ENCODE data around the gene MYRIP. TPM values are rescaled to one million over a fixed set of nuclear protein-coding genes. Genes with fewer than 3 reads are reported as not detected.

MYRIP gene
- total RNA-seq, 1 donor, result not detected

GRCh38 chr3:39960515-39961191 is 151.2 kb downstream of the MYRIP start:
- Histone ChIP-seq H3K4me3 (ENCODE audit: low read length) (no peak overlapping the region), H3K4me1 (ENCODE audit: insufficient read depth, low read length) (no peaks in the 10 kb centered on the region), H3K27me3 (ENCODE audit: insufficient read depth, low read length) (no peaks in the 10 kb centered on the region), H3K9me3 (ENCODE audit: low read depth, low read length) (no peaks in the 10 kb centered on the region)

GRCh38 chr3:39961230-39961629 is 151.8 kb downstream of the MYRIP start:
- H3K27me3 ChIP-seq (ENCODE audit: insufficient read depth, low read length), result no peaks in the 10 kb centered on the region
- H3K9me3 ChIP-seq (ENCODE audit: low read depth, low read length), result no peaks in the 10 kb centered on the region
- H3K4me1 ChIP-seq (ENCODE audit: insufficient read depth, low read length), result no peaks in the 10 kb centered on the region
- no peak overlapping the region for H3K4me3 ChIP-seq (ENCODE audit: low read length)

- H3K4me3 ChIP-seq (ENCODE audit: low read length), result no peak overlapping the region
- H3K9me3 ChIP-seq (ENCODE audit: low read depth, low read length), result no peaks in the 10 kb centered on the region
- H3K4me1 ChIP-seq (ENCODE audit: insufficient read depth, low read length), result no peaks in the 10 kb centered on the region
- H3K27me3 ChIP-seq (ENCODE audit: insufficient read depth, low read length), result no peaks in the 10 kb centered on the region
Measured at GRCh38 chr3:39962581-39962980, 153.2 kb downstream of the MYRIP start.

- H3K4me1 ChIP-seq (ENCODE audit: insufficient read depth, low read length), result no peaks in the 10 kb centered on the region
- H3K9me3 ChIP-seq (ENCODE audit: low read depth, low read length), result no peaks in the 10 kb centered on the region
- no peaks in the 10 kb centered on the region for H3K27me3 ChIP-seq (ENCODE audit: insufficient read depth, low read length)
- H3K4me3 ChIP-seq (ENCODE audit: low read length), result no peak overlapping the region
Measured at GRCh38 chr3:39965461-39965860, 156.1 kb downstream of the MYRIP start.

- Histone ChIP-seq H3K4me1 (ENCODE audit: insufficient read depth, low read length) (no peaks in the 10 kb centered on the region), H3K9me3 (ENCODE audit: low read depth, low read length) (no peaks in the 10 kb centered on the region), H3K4me3 (ENCODE audit: low read length) (no peak overlapping the region), H3K27me3 (ENCODE audit: insufficient read depth, low read length) (no peaks in the 10 kb centered on the region)
Measured at GRCh38 chr3:39965997-39966396, 156.6 kb downstream of the MYRIP start.

- Histone ChIP-seq H3K4me3 (ENCODE audit: low read length) (no peak overlapping the region), H3K9me3 (ENCODE audit: low read depth, low read length) (no peaks in the 10 kb centered on the region), H3K27me3 (ENCODE audit: insufficient read depth, low read length) (no peaks in the 10 kb centered on the region), H3K4me1 (ENCODE audit: insufficient read depth, low read length) (no peaks in the 10 kb centered on the region)
Measured at GRCh38 chr3:39970982-39971381, 161.6 kb downstream of the MYRIP start.

GRCh38 chr3:39971559-39972031 is 162.2 kb downstream of the MYRIP start:
- Histone ChIP-seq H3K9me3 (ENCODE audit: low read depth, low read length) (no peaks in the 10 kb centered on the region), H3K27me3 (ENCODE audit: insufficient read depth, low read length) (no peaks in the 10 kb centered on the region), H3K4me1 (ENCODE audit: insufficient read depth, low read length) (no peaks in the 10 kb centered on the region), H3K4me3 (ENCODE audit: low read length) (no peak overlapping the region)

- H3K4me3 ChIP-seq (ENCODE audit: low read length), result no peak overlapping the region
- no peaks in the 10 kb centered on the region for H3K27me3 ChIP-seq (ENCODE audit: insufficient read depth, low read length)
- no peaks in the 10 kb centered on the region for H3K4me1 ChIP-seq (ENCODE audit: insufficient read depth, low read length)
- H3K9me3 ChIP-seq (ENCODE audit: low read depth, low read length), result no peaks in the 10 kb centered on the region
Measured at GRCh38 chr3:39972508-39972907, 163.1 kb downstream of the MYRIP start.

GRCh38 chr3:39977058-39977794 is 167.8 kb downstream of the MYRIP start:
- Histone ChIP-seq H3K27me3 (ENCODE audit: insufficient read depth, low read length) (no peaks in the 10 kb centered on the region), H3K4me3 (ENCODE audit: low read length) (no peak overlapping the region), H3K4me1 (ENCODE audit: insufficient read depth, low read length) (no peaks in the 10 kb centered on the region), H3K9me3 (ENCODE audit: low read depth, low read length) (no peaks in the 10 kb centered on the region)

GRCh38 chr3:39978308-39978707 is 168.9 kb downstream of the MYRIP start:
- H3K27me3 ChIP-seq (ENCODE audit: insufficient read depth, low read length), result no peaks in the 10 kb centered on the region
- H3K4me3 ChIP-seq (ENCODE audit: low read length), result no peak overlapping the region
- no peaks in the 10 kb centered on the region for H3K9me3 ChIP-seq (ENCODE audit: low read depth, low read length)
- H3K4me1 ChIP-seq (ENCODE audit: insufficient read depth, low read length), result no peaks in the 10 kb centered on the region

GRCh38 chr3:39980058-39980457 is 170.6 kb downstream of the MYRIP start:
- Histone ChIP-seq H3K9me3 (ENCODE audit: low read depth, low read length) (no peaks in the 10 kb centered on the region), H3K4me1 (ENCODE audit: insufficient read depth, low read length) (no peaks in the 10 kb centered on the region), H3K4me3 (ENCODE audit: low read length) (no peak overlapping the region), H3K27me3 (ENCODE audit: insufficient read depth, low read length) (no peaks in the 10 kb centered on the region)

- Histone ChIP-seq H3K4me1 (ENCODE audit: insufficient read depth, low read length) (no peaks in the 10 kb centered on the region), H3K9me3 (ENCODE audit: low read depth, low read length) (no peaks in the 10 kb centered on the region), H3K27me3 (ENCODE audit: insufficient read depth, low read length) (no peaks in the 10 kb centered on the region), H3K4me3 (ENCODE audit: low read length) (no peak overlapping the region)
Measured at GRCh38 chr3:39980781-39981180, 171.4 kb downstream of the MYRIP start.

- Histone ChIP-seq H3K9me3 (ENCODE audit: low read depth, low read length) (no peaks in the 10 kb centered on the region), H3K4me1 (ENCODE audit: insufficient read depth, low read length) (no peaks in the 10 kb centered on the region), H3K27me3 (ENCODE audit: insufficient read depth, low read length) (no peaks in the 10 kb centered on the region), H3K4me3 (ENCODE audit: low read length) (no peak overlapping the region)
Measured at GRCh38 chr3:39981547-39982184, 172.3 kb downstream of the MYRIP start.

- H3K4me3 ChIP-seq (ENCODE audit: low read length), result no peak overlapping the region
- H3K27me3 ChIP-seq (ENCODE audit: insufficient read depth, low read length), result no peaks in the 10 kb centered on the region
- H3K9me3 ChIP-seq (ENCODE audit: low read depth, low read length), result no peaks in the 10 kb centered on the region
- H3K4me1 ChIP-seq (ENCODE audit: insufficient read depth, low read length), result no peaks in the 10 kb centered on the region
Measured at GRCh38 chr3:39982665-39983357, 173.4 kb downstream of the MYRIP start.

- H3K4me3 ChIP-seq (ENCODE audit: low read length), result no peak overlapping the region
- H3K4me1 ChIP-seq (ENCODE audit: insufficient read depth, low read length), result no peaks in the 10 kb centered on the region
- no peaks in the 10 kb centered on the region for H3K27me3 ChIP-seq (ENCODE audit: insufficient read depth, low read length)
- no peaks in the 10 kb centered on the region for H3K9me3 ChIP-seq (ENCODE audit: low read depth, low read length)
Measured at GRCh38 chr3:39989746-39990145, 180.3 kb downstream of the MYRIP start.
